Ascending aorta (tissue), 2 donors: ENCODE results near the gene ANO6. TPM values are rescaled to one million over a fixed set of nuclear protein-coding genes. Genes with fewer than 3 reads are reported as not detected.

Source experiments
- DNase-seq, 2 donors: peaks; one replicate each; pipeline ENCODE4 v3.0.0-alpha.2; 2019; ENCODE audit warnings: low spot score in 2 of 2
- H3K27ac ChIP-seq, 2 donors: fragments of 200-600 bp; sonication (generic); one replicate each; pipeline ENCODE4 v1.5.1; 2016 to 2017; ENCODE audit warnings: mild to moderate bottlenecking in 1 of 2
- H3K27me3 ChIP-seq: fragments of 200-600 bp; sonication (generic); one replicate; pipeline ENCODE4 v1.5.1; 2017
- H3K36me3 ChIP-seq, 2 donors: fragments of 200-600 bp; sonication (generic); one replicate each; pipeline ENCODE4 v1.5.1; 2016
- H3K4me1 ChIP-seq, 2 donors: fragments of 200-600 bp; sonication (generic); one replicate each; pipeline ENCODE4 v1.5.1; 2016 to 2017; ENCODE audit warnings: mild to moderate bottlenecking in 1 of 2
- H3K4me3 ChIP-seq, 2 donors: fragments of 200-600 bp; sonication (generic); one replicate each; pipeline ENCODE4 v1.5.1; 2016 to 2017; ENCODE audit warnings: mild to moderate bottlenecking in 1 of 2
- H3K9me3 ChIP-seq, 2 donors: fragments of 200-600 bp; sonication (generic); one replicate each; pipeline ENCODE4 v1.5.1; 2016
- CTCF ChIP-seq, 3 experiments: fragments of 200-600 bp in 2 of 3; fragments of 450-650 bp in 1 of 3; sonication (generic) in 2 of 3; IDR thresholded peaks; one replicate each; pipeline ENCODE4 v1.5.1; 2016 to 2019; ENCODE audit warnings: antibody characterized with exemption in 3 of 3, mild to moderate bottlenecking in 1 of 3, moderate library complexity in 1 of 3
- intact Hi-C: fragments of 100-400 bp; cut with DNase I; formaldehyde crosslinking; loops from one replicate; pipeline ENCODE4 v1.15.1; 2023
- total RNA-seq: library from RNA; depleted of rRNA; stranded (reverse); fragments of >200 nt; gene quantifications from one replicate; pipeline ENCODE4 v1.1.0, GENCODE V29; 2016

The ANO6 gene
- total RNA-seq, 1 donor from 2014 or later = 49.6 TPM

GRCh38 chr12:45416126-45416525, 200.2 kb downstream of the ANO6 start:
- no peak overlapping the region for H3K4me3 ChIP-seq
- H3K36me3 ChIP-seq = peaks cover 36 to 53% of the 10 kb centered on the region in 2 donors
- H3K4me1 ChIP-seq = peaks cover 0 to 7% of the 10 kb centered on the region in 2 donors
- no peaks in the 10 kb centered on the region for H3K27me3 ChIP-seq
- DNase-seq = no peak
- no peak for TF ChIP-seq CTCF (IDR thresholded peaks at IDR 0.05)
- peak overlapping the region; percentile 69 to 79 for H3K27ac ChIP-seq
- intact Hi-C loops = loop anchor here (10.0 kb wide), 1 partner anchor 1611 kb away; the partner anchor contains the start of gene TWF1
- H3K9me3 ChIP-seq = no peaks in the 10 kb centered on the region

- H3K4me3 ChIP-seq = no peak overlapping the region
- H3K9me3 ChIP-seq = no peaks in the 10 kb centered on the region
- DNase-seq = no peak
- peaks cover 37 to 52% of the 10 kb centered on the region in 2 donors for H3K36me3 ChIP-seq
- no peak overlapping the region for H3K27ac ChIP-seq
- intact Hi-C loops = loop anchor here (10.0 kb wide), 1 partner anchor 1614 kb away; the partner anchor contains the start of gene TWF1
- no peak for TF ChIP-seq CTCF (IDR thresholded peaks at IDR 0.05)
- H3K4me1 ChIP-seq = peaks cover 0 to 5% of the 10 kb centered on the region in 2 donors
- no peaks in the 10 kb centered on the region for H3K27me3 ChIP-seq
Observed at GRCh38 chr12:45418520-45418919, 202.6 kb downstream of the ANO6 start.

GRCh38 chr12:45419317-45419814, 203.5 kb downstream of the ANO6 start:
- intact Hi-C loops = loop anchor here (10.0 kb wide), 1 partner anchor 1615 kb away; the partner anchor contains the start of gene TWF1
- Histone ChIP-seq H3K9me3 (no peaks in the 10 kb centered on the region), H3K36me3 (peaks cover 45 to 57% of the 10 kb centered on the region in 2 donors), H3K4me3 (no peak overlapping the region), H3K4me1 (no peaks in the 10 kb centered on the region), H3K27me3 (no peaks in the 10 kb centered on the region), H3K27ac (no peak overlapping the region)
- no peak for TF ChIP-seq CTCF (IDR thresholded peaks at IDR 0.05)
- DNase-seq = no peak

GRCh38 chr12:45421736-45422135, 205.8 kb downstream of the ANO6 start:
- Histone ChIP-seq H3K27ac (no peak overlapping the region), H3K9me3 (no peaks in the 10 kb centered on the region), H3K27me3 (no peaks in the 10 kb centered on the region), H3K36me3 (peaks cover 49 to 74% of the 10 kb centered on the region in 2 donors), H3K4me1 (no peaks in the 10 kb centered on the region), H3K4me3 (no peak overlapping the region)
- intact Hi-C loops = no loop called here
- DNase-seq = no peak
- no peak for TF ChIP-seq CTCF (IDR thresholded peaks at IDR 0.05)

GRCh38 chr12:45423931-45424330, 208.0 kb downstream of the ANO6 start:
- Histone ChIP-seq H3K27ac (no peak overlapping the region), H3K36me3 (peaks cover 46 to 72% of the 10 kb centered on the region in 2 donors), H3K27me3 (no peaks in the 10 kb centered on the region), H3K9me3 (no peaks in the 10 kb centered on the region), H3K4me1 (no peaks in the 10 kb centered on the region), H3K4me3 (no peak overlapping the region)
- intact Hi-C loops = no loop called here
- no peak for DNase-seq
- no peak for TF ChIP-seq CTCF (IDR thresholded peaks at IDR 0.05)
